Lung (tissue), 12 donors: ENCODE results near the gene TBC1D13. TPM values are rescaled to one million over a fixed set of nuclear protein-coding genes. Genes with fewer than 3 reads are reported as not detected.

ENCODE experiments used
- ATAC-seq: fragments of 200-7000 bp; cut with Tn5 transposase; one replicate; pipeline ENCODE4 v1.9.1; 2020; ENCODE audit warnings: moderate number of reproducible peaks; ENCODE audit not compliant: insufficient read depth, low FRiP score
- DNase-seq, 3 donors: peaks; one replicate each; pipeline ENCODE4 v3.0.0-alpha.2; 2013 to 2017
- H3K27ac ChIP-seq, 2 donors: one replicate each; pipeline ENCODE4 v1.5.1; 2013; ENCODE audit warnings: mild to moderate bottlenecking in 2 of 2, moderate library complexity in 2 of 2, control low read depth in 1 of 2, inconsistent platforms in 1 of 2, low read depth in 1 of 2, low read length in 1 of 2
- H3K27me3 ChIP-seq, 3 donors: one replicate each; pipeline ENCODE4 v1.5.1; 2013; ENCODE audit warnings: low read length in 2 of 3; ENCODE audit not compliant: control insufficient read depth in 3 of 3, insufficient read depth in 3 of 3
- H3K36me3 ChIP-seq, 4 donors: one replicate each; pipeline ENCODE4 v1.5.1; 2013; ENCODE audit warnings: low read length in 4 of 4, mild to moderate bottlenecking in 1 of 4, moderate library complexity in 1 of 4; ENCODE audit not compliant: control insufficient read depth in 4 of 4, insufficient read depth in 4 of 4
- H3K4me1 ChIP-seq, 5 donors: one replicate each; pipeline ENCODE4 v1.5.1; 2013; ENCODE audit warnings: low read length in 5 of 5, mild to moderate bottlenecking in 2 of 5, moderate library complexity in 1 of 5; ENCODE audit not compliant: control insufficient read depth in 5 of 5, insufficient read depth in 5 of 5
- H3K4me3 ChIP-seq: one replicate; pipeline ENCODE4 v1.5.1; 2013; ENCODE audit warnings: mild to moderate bottlenecking, control low read depth, moderate library complexity
- H3K9ac ChIP-seq, 2 donors: one replicate each; pipeline ENCODE4 v1.5.1; 2013; ENCODE audit warnings: low read length in 2 of 2, control low read depth in 1 of 2; ENCODE audit not compliant: insufficient read depth in 1 of 2
- H3K9me3 ChIP-seq, 4 donors: one replicate each; pipeline ENCODE4 v1.5.1; 2013; ENCODE audit warnings: low read length in 3 of 4, mild to moderate bottlenecking in 1 of 4, moderate library complexity in 1 of 4; ENCODE audit not compliant: control insufficient read depth in 4 of 4, insufficient read depth in 3 of 4
- CTCF ChIP-seq: IDR thresholded peaks from 2 replicates; pipeline ENCODE4 v1.5.1; 2012; ENCODE audit warnings: mild to moderate bottlenecking; ENCODE audit errors: control extremely low read depth, extremely low read depth
- WGBS, 2 donors: extraction: QIAGEN DNeasy Blood & Tissue Kit; methylation state at CpG; one replicate each; pipeline ENCODE4 v1.1.7; 2013; 5-methylcytosine and 5-hydroxymethylcytosine counted together
- polyA plus RNA-seq, 2 donors: library from polyadenylated mRNA; stranded (reverse); fragments of 200-250 nt; gene quantifications; one replicate each; pipeline ENCODE4 v1.2.1, GENCODE V29; 2013
- total RNA-seq, 2 donors: library from RNA; depleted of rRNA in 1 of 2; stranded (reverse); fragments of >200 nt in 1 of 2; gene quantifications; one replicate each; pipeline ENCODE4 v1.2.1, GENCODE V29; 2014 to 2021
- donor health status: control.
- donor health status: control.
- donor health status: Bipolar disorder and iron deficiency.
- donor health status: healthy.
- donor health status: DM: yes; HTN: yes; CAD: no.

The TBC1D13 gene
- total and polyA plus RNA-seq, 4 donors, result 9.7 to 27.7 (median 14.1) TPM

DNA sequence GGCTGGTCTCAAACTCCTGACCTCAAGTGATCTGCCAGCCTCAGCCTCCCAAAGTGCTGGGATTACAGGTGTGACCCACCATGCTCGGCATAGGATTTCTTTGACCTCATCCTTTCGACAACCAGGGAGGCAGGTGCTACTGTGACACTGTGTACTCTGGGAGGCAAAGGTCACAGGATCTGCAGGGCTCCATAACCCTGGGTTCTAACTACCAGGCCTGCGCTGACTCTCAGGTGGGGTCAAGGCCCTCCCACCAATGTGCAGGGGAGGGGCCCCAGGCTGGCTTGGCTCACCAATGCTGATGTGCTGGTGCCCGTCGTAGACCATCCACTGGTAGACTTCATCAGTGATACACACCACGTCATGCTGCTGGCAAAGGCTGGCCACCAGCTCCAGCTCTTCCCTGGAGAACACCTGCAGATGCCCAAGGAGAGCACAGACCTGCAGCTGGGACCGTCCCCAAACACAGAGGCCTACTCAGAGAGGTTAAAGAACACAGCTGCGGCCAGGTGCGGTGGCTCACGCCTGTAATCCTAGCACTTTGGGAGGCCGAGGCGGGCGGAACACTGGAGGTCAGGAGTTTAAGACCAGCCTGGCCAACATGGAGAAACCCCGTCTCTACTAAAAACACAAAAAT, 49.6 kb downstream of the TBC1D13 start:
- DNase-seq (no peak), ATAC-seq (no peak)
- no peaks in the 10 kb centered on the region for H3K4me1 ChIP-seq
- no peak overlapping the region for H3K4me3 ChIP-seq
- peaks cover 0 to 9% (median 0%) of the 10 kb centered on the region in 4 donors for H3K36me3 ChIP-seq
- no peak overlapping the region for H3K9ac ChIP-seq
- 90 to 95% methylated on average over 14 of the region's 14 CpGs for WGBS, 2 donors
- H3K27me3 ChIP-seq, result no peaks in the 10 kb centered on the region
- H3K27ac ChIP-seq, result no peak overlapping the region
- TF ChIP-seq CTCF, result no peak
- H3K9me3 ChIP-seq, result no peaks in the 10 kb centered on the region

DNA sequence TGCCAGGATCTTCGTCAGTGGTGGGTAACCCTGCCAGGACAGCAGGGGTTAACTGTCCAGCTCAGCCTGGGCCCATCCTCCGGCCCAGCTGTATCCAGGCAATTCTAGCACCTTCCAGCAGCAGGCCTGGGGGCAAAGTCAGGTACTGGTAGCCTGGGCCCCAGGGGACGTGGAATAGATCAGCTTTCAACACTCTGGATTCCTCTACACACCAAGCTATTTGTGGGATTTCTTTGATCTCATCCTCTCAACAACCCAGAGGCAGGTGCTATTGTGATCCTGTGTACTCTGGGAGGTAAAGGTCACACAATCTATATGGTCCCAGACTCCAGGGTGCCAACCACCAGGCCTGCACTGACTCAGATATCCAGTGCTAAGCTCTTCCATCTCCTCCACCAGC, 51.3 kb downstream of the TBC1D13 start:
- H3K36me3 ChIP-seq, result peaks cover 0 to 9% (median 0%) of the 10 kb centered on the region in 4 donors
- DNase-seq (no peak), ATAC-seq (no peak)
- no peak overlapping the region for H3K9ac ChIP-seq
- no peaks in the 10 kb centered on the region for H3K4me1 ChIP-seq
- 89 to 93% methylated on average over 3 of the region's 3 CpGs for WGBS, 2 donors
- no peaks in the 10 kb centered on the region for H3K27me3 ChIP-seq
- no peaks in the 10 kb centered on the region for H3K9me3 ChIP-seq
- H3K27ac ChIP-seq, result no peak overlapping the region
- no peak overlapping the region for H3K4me3 ChIP-seq
- no peak for TF ChIP-seq CTCF

- no peaks in the 10 kb centered on the region for H3K27me3 ChIP-seq
- no peak overlapping the region for H3K4me3 ChIP-seq
- H3K36me3 ChIP-seq, result peaks cover 0 to 4% (median 0%) of the 10 kb centered on the region in 4 donors
- no peak for ATAC-seq
- no peaks in the 10 kb centered on the region for H3K9me3 ChIP-seq
- H3K9ac ChIP-seq, result no peak overlapping the region
- WGBS, 2 donors, result 100% methylated on average over 1 of the region's 1 CpG
- no peak for DNase-seq
- H3K4me1 ChIP-seq, result no peaks in the 10 kb centered on the region
- TF ChIP-seq CTCF, result no peak
- no peak overlapping the region for H3K27ac ChIP-seq
Measured at GRCh38 chr9:128840524-128840923, 53.5 kb downstream of the TBC1D13 start.
